DMS53 treated with DMSO at 0.1 percent for 48 hours (cell line): ENCODE measurements around the gene SNAI1.
"Not testable (repeated sequence)": the region's sequence is repeated elsewhere in the genome, so short reads cannot be mapped to it uniquely, and the experiment has no call there.

Experiments used
- DNase-seq: peaks from one replicate; lab custom pipeline; 2025; ENCODE audit not compliant: unreplicated experiment; lab: John Stamatoyannopoulos, UW

The SNAI1 gene

DNA sequence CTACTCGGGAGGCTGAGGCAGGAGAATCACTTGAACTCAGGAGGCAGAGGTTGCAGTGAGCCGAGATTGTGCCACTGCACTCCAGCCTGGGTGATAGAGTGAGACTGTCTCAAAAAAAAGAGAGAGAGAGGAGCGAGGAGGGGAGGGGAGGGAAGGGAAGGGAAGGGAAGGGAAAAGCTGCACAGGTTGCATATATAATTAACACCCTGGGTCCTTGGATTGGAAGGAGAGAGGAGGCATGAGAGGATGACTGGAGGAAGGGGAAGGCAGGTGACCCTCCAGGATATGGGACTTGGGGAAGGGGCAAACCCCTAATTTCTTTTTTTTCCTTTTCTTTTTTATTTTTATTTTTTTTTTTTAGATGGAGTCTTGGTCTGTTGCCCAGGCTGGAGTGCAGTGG, 28.8 kb downstream of the SNAI1 start:
- not testable (repeated sequence) for DNase-seq

DNA sequence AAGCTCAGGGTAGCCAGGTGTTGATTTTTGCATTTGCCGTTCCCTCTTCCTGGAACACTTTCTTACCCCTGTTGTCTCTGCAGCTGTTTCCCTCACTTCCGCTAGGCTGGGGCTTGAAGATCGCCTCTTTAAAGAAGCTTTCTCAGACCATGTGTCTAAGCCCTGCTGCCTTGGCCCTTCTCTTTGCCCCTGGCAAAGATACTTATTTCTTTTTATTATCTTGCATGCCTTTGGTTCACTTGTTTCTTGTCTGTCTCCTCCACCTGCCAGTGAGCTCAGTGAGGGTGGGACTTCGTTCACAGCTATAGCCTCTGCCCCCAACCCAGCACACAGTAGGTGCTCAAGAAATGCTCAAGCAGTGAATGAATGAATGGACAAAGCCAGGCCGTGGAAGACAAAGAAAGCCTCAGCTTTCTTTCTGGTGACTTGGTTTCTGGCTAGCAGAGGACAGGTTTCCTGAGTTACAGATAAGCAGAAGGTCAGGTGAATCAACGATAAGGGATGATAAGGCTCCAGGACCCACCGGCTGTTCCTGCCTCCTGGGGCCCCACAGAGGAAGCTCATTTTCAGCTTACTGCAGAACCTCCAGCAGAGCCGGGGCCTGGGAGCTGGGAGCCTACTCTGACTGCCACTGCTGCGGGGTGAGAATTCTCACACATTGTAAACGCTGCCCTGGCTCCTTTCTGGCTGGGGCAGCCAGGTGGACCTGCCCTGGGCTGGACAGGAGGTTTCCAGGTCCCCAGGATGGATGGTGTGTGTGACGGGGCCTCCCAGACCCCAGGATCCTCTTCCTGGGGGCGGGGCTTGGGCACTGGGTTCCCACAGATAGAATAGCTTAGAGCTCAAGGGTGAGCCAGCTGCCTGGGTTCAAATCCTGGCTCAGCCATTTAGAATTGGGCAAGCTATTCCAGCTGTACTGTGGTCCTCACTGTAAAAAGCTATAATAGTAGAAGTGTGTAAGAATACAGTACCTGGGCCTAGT, 29.8 kb downstream of the SNAI1 start:
- no peak for DNase-seq

- DNase-seq = no peak
Observed at GRCh38 chr20:50013976-50014375, 31.2 kb downstream of the SNAI1 start.

GRCh38 chr20:50014570-50015562, 32.1 kb downstream of the SNAI1 start:
- no peak for DNase-seq

DNA sequence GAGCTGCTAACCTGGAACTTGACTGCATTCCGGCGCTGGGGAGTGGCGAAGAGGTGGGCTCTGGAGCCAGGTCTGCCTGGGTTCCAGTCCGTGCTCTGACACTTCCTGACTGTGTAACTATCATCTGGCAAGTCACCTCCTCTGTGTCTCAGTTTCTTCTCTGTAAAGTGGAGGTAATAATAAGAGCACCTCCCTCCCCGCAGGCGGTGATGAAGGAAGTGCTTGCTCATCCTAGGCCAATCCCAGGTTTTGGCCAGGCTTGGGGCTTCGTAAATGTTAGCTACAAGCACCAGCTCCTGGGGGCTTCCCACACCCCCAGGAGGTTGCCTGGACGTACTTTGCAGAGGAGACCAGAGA, 32.8 kb downstream of the SNAI1 start:
- no peak for DNase-seq

DNA sequence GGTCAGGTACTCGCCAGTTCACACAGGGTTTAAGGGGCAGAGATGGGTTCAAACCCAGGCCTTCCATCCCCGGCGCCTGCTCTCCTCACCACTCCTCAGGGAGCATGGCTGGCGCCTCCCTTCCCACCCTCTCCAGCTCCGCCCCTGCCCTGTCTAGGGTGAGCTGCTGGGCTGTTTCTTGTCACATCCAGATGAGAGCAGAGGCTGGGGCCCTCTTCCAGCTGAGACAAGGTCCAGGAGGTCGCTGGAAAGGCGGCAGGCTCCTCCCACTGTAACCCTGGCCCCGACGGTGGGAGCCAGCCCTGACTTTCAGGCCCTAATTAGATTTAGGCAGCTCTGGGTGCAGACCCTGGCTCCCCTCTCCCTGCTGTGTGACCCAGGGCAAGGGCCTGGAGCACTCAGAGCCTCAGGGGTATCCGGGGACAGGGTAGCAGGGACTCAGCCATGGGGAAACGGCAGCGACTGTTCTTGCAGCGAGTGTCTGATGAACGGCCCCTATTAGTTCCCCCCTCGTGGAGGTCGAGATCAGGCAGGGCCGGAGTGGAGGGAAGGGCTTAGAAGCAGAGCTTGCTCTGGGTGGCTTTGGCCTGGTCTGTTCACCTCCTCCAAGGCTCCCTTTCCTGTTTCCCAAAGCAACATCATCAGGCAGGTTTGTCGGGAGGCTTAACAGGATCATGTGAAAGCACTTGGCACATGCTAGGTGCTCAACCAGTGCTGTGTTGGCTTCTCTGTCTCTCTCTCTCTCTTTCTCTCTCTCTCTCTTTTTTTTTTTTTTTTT, 33.4 kb downstream of the SNAI1 start:
- no peak for DNase-seq

GRCh38 chr20:50017160-50017559, 34.4 kb downstream of the SNAI1 start:
- no peak for DNase-seq

GRCh38 chr20:50017576-50018248, 34.9 kb downstream of the SNAI1 start:
- no peak for DNase-seq

GRCh38 chr20:50019466-50020256, 36.9 kb downstream of the SNAI1 start:
- no peak for DNase-seq

- DNase-seq = no peak
Observed at GRCh38 chr20:50020288-50020687, 37.5 kb downstream of the SNAI1 start.

GRCh38 chr20:50022676-50023075, 39.9 kb downstream of the SNAI1 start:
- DNase-seq = no peak

GRCh38 chr20:50023116-50023805, 40.5 kb downstream of the SNAI1 start:
- no peak for DNase-seq

DNA sequence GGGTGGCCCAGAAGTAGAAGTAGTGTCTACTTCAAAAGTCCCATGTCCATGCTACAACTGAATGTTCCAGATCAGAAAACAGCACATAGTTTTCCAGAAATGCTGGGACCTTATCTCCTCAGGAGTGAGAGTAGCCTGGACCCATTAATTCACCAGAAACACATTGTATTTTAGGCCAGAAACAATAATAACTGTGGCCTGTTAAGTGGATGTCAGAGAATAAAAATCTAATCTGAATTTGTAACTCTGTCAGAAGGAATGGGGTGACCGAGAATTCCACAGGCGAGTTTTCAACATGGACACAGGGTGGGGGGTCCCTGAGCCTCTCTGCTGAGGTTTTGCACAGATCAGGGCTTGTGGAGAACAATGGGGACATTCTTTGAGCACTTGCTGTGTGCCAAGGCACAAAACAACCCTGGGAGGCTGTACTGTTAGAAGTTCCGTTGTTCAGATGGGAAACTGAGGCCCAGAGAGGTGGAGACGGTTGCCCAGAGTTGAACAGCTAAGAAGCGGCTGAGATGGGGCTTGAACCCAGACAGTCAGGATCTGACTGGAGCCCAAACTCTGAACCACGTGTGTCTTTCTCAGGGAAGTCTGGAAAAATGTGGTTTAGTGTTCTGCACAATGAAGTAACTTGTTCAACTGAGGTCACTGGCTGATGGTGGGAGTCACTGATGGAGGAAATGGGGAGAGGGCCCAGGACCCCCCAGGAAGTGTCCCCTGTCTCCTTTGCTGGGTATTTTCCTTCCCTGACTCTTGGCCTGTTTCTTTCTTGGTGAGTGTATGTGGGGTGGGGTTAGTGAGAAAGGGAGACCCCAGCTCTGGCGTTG, 44.2 kb downstream of the SNAI1 start:
- DNase-seq = no peak

DNA sequence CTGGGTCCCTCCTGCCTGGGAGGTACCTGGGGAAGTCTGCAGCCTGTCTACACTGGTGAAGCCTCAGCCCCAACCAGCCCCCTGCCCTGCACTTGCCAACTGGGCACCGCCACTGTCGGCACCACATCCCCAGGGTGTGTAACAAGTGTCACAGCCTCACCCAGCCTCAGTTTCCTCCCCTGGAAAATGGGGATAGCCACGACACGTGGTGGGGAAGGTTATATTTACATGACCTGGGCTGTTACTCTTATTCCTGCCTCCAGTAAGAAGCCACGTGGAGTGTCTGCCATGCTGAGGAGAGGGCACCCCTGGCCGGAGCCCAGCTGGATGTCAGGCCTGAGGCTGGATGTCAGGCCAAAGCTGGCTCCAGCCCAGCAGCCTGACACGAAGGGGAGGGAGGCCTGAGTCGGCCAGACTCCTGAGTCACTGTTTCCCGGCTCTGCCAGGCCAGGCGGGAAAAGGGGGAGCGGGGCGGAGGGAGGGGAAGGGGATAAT, 44.9 kb downstream of the SNAI1 start:
- no peak for DNase-seq

- no peak for DNase-seq
Observed at GRCh38 chr20:50029083-50029696, 46.4 kb downstream of the SNAI1 start.

- DNase-seq = no peak
Observed at GRCh38 chr20:50029697-50030461, 47.1 kb downstream of the SNAI1 start.
